Measurements from ENCODE around the gene FAM162A.
"Not testable (repeated sequence)": the region's sequence is repeated elsewhere in the genome, so short reads cannot be mapped to it uniquely, and the experiment has no call there.

FAM162A gene

DNA sequence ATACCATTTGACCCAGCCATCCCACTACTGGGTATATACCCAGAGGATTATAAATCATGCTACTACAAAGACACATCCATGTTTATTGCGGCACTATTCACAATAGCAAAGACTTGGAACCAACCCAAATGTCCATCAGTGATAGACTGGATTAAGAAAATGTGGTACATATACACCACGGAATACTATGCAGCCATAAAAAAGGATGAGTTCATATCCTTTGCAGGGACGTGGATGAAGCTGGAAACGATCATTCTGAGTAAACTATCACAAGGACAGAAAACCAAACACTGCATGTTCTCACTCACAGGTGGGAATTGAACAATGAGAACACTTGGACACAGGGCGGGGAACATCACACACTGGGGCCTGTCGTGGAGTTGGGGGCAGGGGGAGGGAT, 64.2 kb downstream of the FAM162A start:
- peaks cover 28% of the 10 kb centered on the region for H3K36me3 ChIP-seq (ENCODE audit: control insufficient read depth, insufficient read depth, low read length)
- not testable (repeated sequence) for H3K9me3 ChIP-seq (ENCODE audit: control insufficient read depth, low read length); H3K27me3 ChIP-seq (ENCODE audit: control insufficient read depth, insufficient read depth, low read length, poor library complexity, severe bottlenecking); H3K4me3 ChIP-seq (ENCODE audit: insufficient read depth, low read depth, low read length); H3K27ac ChIP-seq (ENCODE audit: insufficient read depth, low read depth, low read length, poor library complexity, severe bottlenecking); H3K4me1 ChIP-seq (ENCODE audit: control insufficient read depth, insufficient read depth, low read length)
- 93 to 96% methylated on average over 6 of the region's 6 CpGs for WGBS, 2 experiments

DNA sequence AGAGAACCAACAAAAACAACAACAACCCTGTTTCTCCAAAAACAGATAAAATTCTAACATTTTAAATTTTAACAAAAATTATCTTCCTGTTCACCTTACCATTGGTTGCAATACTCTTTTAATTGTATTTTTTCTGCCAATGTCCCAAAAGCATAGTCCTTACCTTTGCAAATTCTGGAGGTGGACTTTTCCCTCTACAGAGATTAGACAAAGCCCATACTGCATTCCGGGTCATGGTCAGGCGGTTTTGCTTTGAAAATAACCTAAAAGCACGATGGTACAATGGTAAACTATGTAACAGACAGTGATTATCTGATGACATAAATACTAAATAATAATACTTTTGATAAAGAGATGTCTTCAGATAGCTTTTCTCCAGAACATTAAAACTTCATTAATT, 67.4 kb downstream of the FAM162A start:
- no peaks in the 10 kb centered on the region for H3K9me3 ChIP-seq (ENCODE audit: control insufficient read depth, low read length)

GRCh38 chr3:122456074-122456473, 72.1 kb downstream of the FAM162A start:
- no peak overlapping the region for H3K4me3 ChIP-seq (ENCODE audit: insufficient read depth, low read depth, low read length)
- no peaks in the 10 kb centered on the region for H3K27me3 ChIP-seq (ENCODE audit: control insufficient read depth, insufficient read depth, low read length, poor library complexity, severe bottlenecking)
- H3K4me1 ChIP-seq (ENCODE audit: control insufficient read depth, insufficient read depth, low read length), result no peaks in the 10 kb centered on the region
- H3K9me3 ChIP-seq (ENCODE audit: control insufficient read depth, low read length), result no peaks in the 10 kb centered on the region
- H3K27ac ChIP-seq (ENCODE audit: insufficient read depth, low read depth, low read length, poor library complexity, severe bottlenecking), result no peak overlapping the region
- H3K36me3 ChIP-seq (ENCODE audit: control insufficient read depth, insufficient read depth, low read length), result peaks cover 20% of the 10 kb centered on the region

More for the DNA sequence above, 67.4 kb downstream of the FAM162A start:
- WGBS, 2 experiments, result 93 to 100% methylated on average over 1 to 3 of the region's 3 CpGs
- H3K36me3 ChIP-seq (ENCODE audit: control insufficient read depth, insufficient read depth, low read length), result peaks cover 28% of the 10 kb centered on the region
- H3K27ac ChIP-seq (ENCODE audit: insufficient read depth, low read depth, low read length, poor library complexity, severe bottlenecking), result no peak overlapping the region
- H3K27me3 ChIP-seq (ENCODE audit: control insufficient read depth, insufficient read depth, low read length, poor library complexity, severe bottlenecking), result no peaks in the 10 kb centered on the region
- H3K4me3 ChIP-seq (ENCODE audit: insufficient read depth, low read depth, low read length), result no peak overlapping the region
- no peaks in the 10 kb centered on the region for H3K4me1 ChIP-seq (ENCODE audit: control insufficient read depth, insufficient read depth, low read length)

- Histone ChIP-seq H3K4me1 (ENCODE audit: control insufficient read depth, insufficient read depth, low read length) (no peaks in the 10 kb centered on the region), H3K27me3 (ENCODE audit: control insufficient read depth, insufficient read depth, low read length, poor library complexity, severe bottlenecking) (no peaks in the 10 kb centered on the region), H3K4me3 (ENCODE audit: insufficient read depth, low read depth, low read length) (no peak overlapping the region), H3K9me3 (ENCODE audit: control insufficient read depth, low read length) (no peaks in the 10 kb centered on the region), H3K27ac (ENCODE audit: insufficient read depth, low read depth, low read length, poor library complexity, severe bottlenecking) (no peak overlapping the region), H3K36me3 (ENCODE audit: control insufficient read depth, insufficient read depth, low read length) (peaks cover 19% of the 10 kb centered on the region)
- WGBS, 2 experiments, result 97% methylated on average over 2 of the region's 2 CpGs
Measured at GRCh38 chr3:122457706-122458105, 73.7 kb downstream of the FAM162A start.

GRCh38 chr3:122458992-122459391, 75.0 kb downstream of the FAM162A start:
- H3K9me3 ChIP-seq (ENCODE audit: control insufficient read depth, low read length), result no peaks in the 10 kb centered on the region
- H3K27me3 ChIP-seq (ENCODE audit: control insufficient read depth, insufficient read depth, low read length, poor library complexity, severe bottlenecking), result no peaks in the 10 kb centered on the region
- 83 to 92% methylated on average over 3 to 4 of the region's 4 CpGs for WGBS, 2 experiments
- H3K4me3 ChIP-seq (ENCODE audit: insufficient read depth, low read depth, low read length), result no peak overlapping the region
- H3K4me1 ChIP-seq (ENCODE audit: control insufficient read depth, insufficient read depth, low read length), result no peaks in the 10 kb centered on the region
- peaks cover 22% of the 10 kb centered on the region for H3K36me3 ChIP-seq (ENCODE audit: control insufficient read depth, insufficient read depth, low read length)
- no peak overlapping the region for H3K27ac ChIP-seq (ENCODE audit: insufficient read depth, low read depth, low read length, poor library complexity, severe bottlenecking)

DNA sequence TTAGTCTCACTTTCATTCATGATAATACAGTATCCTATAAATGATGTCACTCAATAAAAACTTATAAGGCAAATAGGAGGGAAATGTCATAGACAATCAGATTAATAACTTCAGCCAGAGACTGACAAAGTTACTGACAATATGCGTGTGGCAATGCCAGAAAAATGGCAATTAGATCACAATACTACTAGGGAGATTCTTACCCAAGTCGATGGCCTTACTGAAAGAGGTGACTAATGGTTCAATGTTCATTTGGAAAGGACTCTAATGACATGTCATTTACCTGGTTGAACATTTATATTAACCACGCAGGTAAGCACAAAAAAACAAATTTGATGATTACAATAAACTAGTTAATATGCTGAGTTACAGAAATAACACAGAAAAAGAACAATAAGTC, 77.8 kb downstream of the FAM162A start:
- Histone ChIP-seq H3K36me3 (ENCODE audit: control insufficient read depth, insufficient read depth, low read length) (peaks cover 27% of the 10 kb centered on the region), H3K4me3 (ENCODE audit: insufficient read depth, low read depth, low read length) (no peak overlapping the region), H3K4me1 (ENCODE audit: control insufficient read depth, insufficient read depth, low read length) (no peaks in the 10 kb centered on the region), H3K27me3 (ENCODE audit: control insufficient read depth, insufficient read depth, low read length, poor library complexity, severe bottlenecking) (no peaks in the 10 kb centered on the region), H3K9me3 (ENCODE audit: control insufficient read depth, low read length) (no peaks in the 10 kb centered on the region), H3K27ac (ENCODE audit: insufficient read depth, low read depth, low read length, poor library complexity, severe bottlenecking) (no peak overlapping the region)
- WGBS, 2 experiments, result 98 to 99% methylated on average over 2 to 3 of the region's 3 CpGs
